Raji (cell line): Measurements from ENCODE around the gene TRIM72.

Experiments
- POLR2A ChIP-seq: IDR thresholded peaks from 2 replicates; pipeline ENCODE4 v1.6.1; 2011; ENCODE audit warnings: low read depth, low read length, control low read depth; ENCODE audit not compliant: insufficient read depth

Gene TRIM72

DNA sequence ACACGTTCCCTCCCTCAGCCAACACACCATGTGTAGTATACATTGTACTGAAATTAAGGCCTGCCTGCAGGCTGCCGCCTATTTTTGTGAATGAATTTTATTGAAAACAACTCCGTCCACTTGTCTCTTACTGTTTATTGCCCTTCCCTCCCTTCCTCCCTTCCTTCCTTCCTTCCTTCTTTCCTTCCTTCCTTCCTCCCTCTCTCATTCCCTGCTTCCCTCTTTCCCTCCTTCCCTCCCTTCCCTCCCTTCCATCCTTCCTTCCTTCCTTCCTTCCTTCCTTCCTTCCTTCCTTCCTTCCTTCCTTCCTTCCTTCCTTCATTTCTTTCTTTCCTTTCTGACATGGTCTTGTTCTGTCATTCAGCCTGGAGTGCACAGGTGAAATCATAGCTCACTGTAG, 48.2 kb downstream of the TRIM72 start:
- TF ChIP-seq POLR2A = no peak

DNA sequence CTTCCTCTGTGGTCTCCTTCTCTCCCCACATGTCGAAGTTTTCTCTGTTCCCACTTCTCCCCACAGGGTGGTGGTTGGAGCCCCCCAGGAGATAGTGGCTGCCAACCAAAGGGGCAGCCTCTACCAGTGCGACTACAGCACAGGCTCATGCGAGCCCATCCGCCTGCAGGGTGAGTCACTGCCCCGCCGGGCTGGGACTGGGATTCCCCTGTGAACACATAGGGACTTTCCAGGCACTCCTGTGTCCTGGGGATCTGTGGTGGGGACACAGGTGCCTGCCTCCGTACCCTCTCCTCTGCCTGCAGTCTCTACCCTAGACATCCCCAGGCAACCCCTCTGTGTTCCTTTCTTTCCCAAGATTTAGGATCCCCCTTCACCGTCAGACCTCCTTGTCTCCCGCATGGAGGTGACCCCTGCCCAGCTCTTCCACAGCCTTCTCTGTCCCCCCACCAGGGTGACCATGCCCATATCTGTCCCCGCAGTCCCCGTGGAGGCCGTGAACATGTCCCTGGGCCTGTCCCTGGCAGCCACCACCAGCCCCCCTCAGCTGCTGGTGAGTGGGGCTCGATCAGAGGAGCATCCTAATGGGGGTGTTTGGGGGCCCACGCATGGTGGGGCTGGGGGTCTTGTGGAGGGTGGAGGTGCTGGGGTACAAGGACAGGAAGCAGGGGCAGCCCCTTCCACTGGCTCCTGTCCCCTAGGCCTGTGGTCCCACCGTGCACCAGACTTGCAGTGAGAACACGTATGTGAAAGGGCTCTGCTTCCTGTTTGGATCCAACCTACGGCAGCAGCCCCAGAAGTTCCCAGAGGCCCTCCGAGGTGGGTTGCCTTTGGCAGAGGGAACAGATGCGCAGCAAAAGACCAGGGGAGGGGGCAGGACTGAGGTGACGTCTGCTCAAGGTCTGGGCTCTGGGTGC, 51.7 kb downstream of the TRIM72 start:
- TF ChIP-seq POLR2A = no peak

- TF ChIP-seq POLR2A = no peak
These were observed 53.6 kb downstream of the TRIM72 start for GRCh38 chr16:31267332-31268032.

DNA sequence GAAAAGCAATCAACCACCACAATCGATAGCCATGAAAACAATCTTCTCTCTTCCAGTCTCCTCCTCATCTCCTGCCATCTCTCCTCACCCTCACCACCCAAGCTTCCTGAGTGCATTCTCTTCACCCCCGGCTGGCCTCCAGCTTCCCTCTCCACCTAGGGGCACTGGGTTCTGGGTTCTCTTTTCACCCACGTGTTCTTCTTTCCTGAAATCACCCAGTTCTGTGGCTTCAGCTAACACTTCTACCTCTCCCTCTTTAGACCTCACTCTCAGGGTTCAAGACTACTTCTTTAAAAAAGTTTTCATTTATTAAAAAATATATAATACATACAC, 54.1 kb downstream of the TRIM72 start:
- TF ChIP-seq POLR2A = no peak

GRCh38 chr16:31268891-31269290, 55.0 kb downstream of the TRIM72 start:
- no peak for TF ChIP-seq POLR2A

DNA sequence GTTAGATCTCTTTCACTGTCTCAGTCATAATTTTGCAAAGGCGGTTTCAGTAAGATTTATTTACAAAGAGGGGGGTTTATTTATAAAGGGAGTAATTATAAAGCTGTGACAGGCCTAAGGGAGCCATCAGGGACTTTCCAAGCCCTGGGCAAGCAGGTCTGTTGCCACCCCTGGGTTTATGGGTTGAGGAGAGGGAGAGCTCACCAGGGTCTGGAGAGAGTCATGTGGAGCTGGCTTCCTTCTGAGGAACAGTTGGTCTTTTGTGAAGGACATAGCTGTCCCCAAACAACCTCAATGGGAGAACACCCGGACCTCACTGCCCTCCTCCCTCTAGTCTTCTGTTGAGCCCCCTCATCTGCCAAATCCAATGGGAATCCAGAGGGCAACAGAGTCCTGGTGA, 55.6 kb downstream of the TRIM72 start:
- TF ChIP-seq POLR2A = no peak

DNA sequence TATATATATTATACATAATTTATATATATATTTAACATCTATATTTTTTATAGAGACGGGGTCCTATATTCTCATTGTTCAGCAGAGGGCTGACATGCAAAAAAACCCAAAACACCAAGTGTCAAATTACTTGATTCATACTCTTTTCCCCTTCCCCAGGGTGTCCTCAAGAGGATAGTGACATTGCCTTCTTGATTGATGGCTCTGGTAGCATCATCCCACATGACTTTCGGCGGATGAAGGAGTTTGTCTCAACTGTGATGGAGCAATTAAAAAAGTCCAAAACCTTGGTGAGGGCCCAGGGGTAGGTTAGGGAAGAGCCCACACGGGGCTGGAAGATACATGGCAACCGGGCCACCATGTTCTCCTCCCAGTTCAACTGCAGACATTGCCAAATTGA, 56.9 kb downstream of the TRIM72 start:
- no peak for TF ChIP-seq POLR2A

- no peak for TF ChIP-seq POLR2A
These were observed 57.8 kb downstream of the TRIM72 start for GRCh38 chr16:31271621-31272190.

- TF ChIP-seq POLR2A = no peak
These were observed 59.3 kb downstream of the TRIM72 start for GRCh38 chr16:31273187-31273586.

DNA sequence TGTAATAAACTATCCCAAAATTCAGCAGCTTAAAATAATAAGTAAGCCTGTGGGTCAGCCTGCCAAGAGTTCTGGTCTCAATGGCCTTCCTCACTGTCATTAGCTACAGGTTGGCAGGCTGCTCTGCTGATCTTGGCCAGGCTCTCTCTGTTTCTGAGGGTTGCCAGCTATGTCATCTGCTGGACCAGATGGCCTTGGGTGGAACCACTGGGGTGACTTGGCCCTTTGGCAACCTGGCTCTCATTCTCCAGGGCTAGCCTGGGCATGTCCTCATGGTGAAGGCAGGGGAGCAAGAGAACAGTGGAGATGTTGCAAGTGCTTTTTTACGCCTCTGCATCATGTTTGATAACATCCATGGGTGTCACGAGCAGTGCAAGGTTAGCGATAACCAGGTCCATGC, 59.8 kb downstream of the TRIM72 start:
- TF ChIP-seq POLR2A = no peak

GRCh38 chr16:31274831-31275816, 61.2 kb downstream of the TRIM72 start:
- no peak for TF ChIP-seq POLR2A

DNA sequence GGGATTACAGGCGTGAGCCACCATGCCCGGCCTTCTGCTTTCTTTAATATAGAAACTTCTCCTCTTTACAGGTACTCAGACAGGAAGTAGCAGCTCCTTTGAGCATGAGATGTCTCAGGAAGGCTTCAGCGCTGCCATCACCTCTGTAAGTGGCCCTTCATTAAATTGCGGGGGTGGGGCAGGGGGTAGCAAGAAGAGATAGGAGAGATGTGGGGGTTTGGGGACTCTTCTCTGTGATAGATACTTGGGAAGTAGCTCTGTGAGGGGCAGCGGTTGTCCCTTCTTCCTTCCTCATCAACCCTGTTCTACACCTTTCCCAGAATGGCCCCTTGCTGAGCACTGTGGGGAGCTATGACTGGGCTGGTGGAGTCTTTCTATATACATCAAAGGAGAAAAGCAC, 62.7 kb downstream of the TRIM72 start:
- TF ChIP-seq POLR2A = no peak

DNA sequence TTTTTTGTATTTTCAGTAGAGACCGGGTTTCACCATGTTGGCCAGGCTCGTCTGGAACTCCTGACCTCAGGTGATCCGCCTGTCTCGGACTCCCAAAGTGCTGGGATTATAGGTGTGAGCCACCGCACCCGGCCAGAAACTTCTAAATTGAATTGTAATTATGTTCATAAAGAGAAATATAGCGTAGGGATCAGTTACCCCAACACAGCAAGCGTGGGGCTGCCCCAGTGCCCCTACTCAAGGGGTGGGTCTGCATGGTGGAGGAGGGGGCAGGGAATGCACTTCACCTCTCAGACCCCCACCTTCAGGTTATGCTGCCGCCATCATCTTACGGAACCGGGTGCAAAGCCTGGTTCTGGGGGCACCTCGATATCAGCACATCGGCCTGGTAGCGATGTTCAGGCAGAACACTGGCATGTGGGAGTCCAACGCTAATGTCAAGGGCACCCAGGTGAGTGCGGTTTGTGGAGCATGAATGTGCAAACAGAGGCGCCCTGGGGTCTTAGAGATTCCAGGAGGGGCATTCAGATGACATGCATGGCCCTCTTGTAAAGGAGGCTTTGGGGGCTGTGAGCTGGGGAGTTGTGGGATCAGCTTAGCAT, 63.8 kb downstream of the TRIM72 start:
- no peak for TF ChIP-seq POLR2A
